ENCODE data around the gene DBNDD1. TPM values are rescaled to one million over a fixed set of nuclear protein-coding genes. Genes with fewer than 3 reads are reported as not detected.
A peak's percentile ranks its signal among the peaks of the same experiment; 100 is the strongest.
"Not testable (repeated sequence)": the region's sequence is repeated elsewhere in the genome, so short reads cannot be mapped to it uniquely, and the experiment has no call there.

Gene DBNDD1
- total and polyA plus RNA-seq, 4 donors: 1.1 to 3.5 (median 3.1) TPM

DNA sequence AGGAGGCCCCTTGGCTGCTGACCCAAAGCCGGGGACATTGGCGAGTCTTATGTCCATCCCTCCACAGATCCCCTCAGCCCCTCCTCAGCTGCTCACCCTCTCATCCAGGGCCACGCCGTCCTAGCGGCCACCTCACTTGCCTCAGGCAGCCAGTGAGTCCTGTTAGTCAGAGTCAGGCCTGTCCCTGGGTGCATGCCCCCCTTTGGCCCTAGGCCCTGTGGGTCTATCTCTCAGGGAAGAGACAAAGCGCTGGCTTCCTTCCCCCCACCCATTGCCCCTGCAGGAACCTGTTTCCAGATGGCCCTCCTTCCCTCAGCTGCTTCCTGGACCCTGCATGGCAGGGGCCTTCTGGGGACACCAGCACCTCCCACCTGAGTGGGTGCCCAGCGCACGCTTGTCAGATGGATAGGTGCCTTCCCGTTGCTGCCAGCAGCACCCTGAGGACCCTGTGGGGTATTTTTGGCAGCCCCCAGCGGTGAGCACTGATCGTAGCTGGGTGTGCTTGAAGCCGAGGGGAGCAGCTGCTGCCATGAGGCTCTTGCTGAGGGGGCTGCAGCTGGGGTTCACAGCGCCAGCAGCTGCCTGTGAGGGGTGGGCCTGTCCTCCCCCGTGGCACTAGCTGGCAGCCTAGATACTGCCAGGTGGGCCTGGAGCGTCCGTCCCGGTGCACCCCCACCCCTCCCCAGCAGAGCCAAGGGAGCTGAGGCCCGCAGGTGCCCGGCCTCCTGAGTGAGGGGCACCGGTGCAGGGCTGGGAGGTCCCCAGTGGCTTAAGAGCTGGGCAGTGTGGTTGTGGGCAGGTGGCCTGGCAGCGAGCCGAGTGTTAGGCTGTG is 8.4 kb downstream of the DBNDD1 start:
- peak; percentile 17 for ATAC-seq (ENCODE audit: low FRiP score)
- WGBS, 2 donors: 89 to 95% methylated on average over 22 of the region's 22 CpGs
- Histone ChIP-seq H3K36me3 (ENCODE audit: control insufficient read depth in 1 of 2, insufficient read depth in 2 of 2, low read length in 1 of 2) (no peaks in the 10 kb centered on the region), H3K27ac (ENCODE audit: low read depth in 1 of 2, low read length in 2 of 2) (no peak overlapping the region), H3K4me1 (ENCODE audit: control insufficient read depth in 1 of 2, insufficient read depth in 2 of 2, low read length in 2 of 2) (no peaks in the 10 kb centered on the region), H3K27me3 (ENCODE audit: control insufficient read depth in 1 of 2, insufficient read depth in 2 of 2, low read length in 1 of 2) (no peaks in the 10 kb centered on the region), H3K4me3 (ENCODE audit: low read length in 2 of 2) (no peak overlapping the region), H3K9me3 (ENCODE audit: control insufficient read depth, low read length) (no peaks in the 10 kb centered on the region)
- intact Hi-C loops (cut with DNase I): loop anchor here in 1 of 2 donors (10.0 kb wide), 1 partner anchor 136 kb away; the partner anchor contains the start of gene TCF25
- DNase-seq: no peak

DNA sequence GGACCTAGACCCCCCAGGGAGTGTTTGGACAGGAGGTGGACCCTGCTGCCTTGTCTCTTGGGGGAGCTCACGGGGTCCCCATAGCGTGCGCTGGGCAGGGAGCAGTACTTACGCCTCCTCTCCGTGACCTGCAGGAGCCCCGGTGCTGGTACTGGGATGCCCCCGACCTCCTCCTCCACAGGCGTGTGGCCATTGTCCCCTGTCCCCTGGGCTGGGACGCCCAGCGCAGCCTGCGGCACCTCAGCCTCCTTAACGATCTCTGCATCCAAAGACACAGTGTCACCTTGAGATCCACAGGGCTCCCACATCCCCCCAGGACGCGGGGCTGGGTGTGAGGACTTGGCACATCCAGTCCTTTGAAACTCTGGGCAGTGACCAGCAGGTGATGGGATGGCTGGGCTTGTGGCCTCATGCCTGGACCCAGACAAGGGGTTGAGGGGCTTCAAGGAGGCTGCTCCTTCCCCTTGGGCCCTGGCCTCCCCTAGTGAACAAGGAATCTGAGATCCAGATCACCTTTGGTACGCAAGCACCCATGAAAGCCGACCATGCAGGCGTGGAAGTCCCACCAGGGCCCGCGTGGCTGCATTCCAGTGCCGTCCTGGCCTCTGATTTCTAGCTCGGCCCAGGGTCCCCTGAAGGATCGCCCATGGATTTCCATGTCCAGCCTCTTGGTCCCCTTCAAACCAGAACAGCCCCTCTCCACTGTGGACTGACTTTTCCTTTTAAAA is 9.9 kb downstream of the DBNDD1 start:
- H3K27me3 ChIP-seq (ENCODE audit: control insufficient read depth in 1 of 2, insufficient read depth in 2 of 2, low read length in 1 of 2): no peaks in the 10 kb centered on the region
- H3K4me3 ChIP-seq (ENCODE audit: low read length in 2 of 2): no peak overlapping the region
- no peaks in the 10 kb centered on the region for H3K9me3 ChIP-seq (ENCODE audit: control insufficient read depth, low read length)
- intact Hi-C loops (cut with DNase I): no loop called here
- 88 to 89% methylated on average over 22 of the region's 22 CpGs for WGBS, 2 donors
- DNase-seq (no peak), ATAC-seq (ENCODE audit: low FRiP score) (no peak)
- H3K4me1 ChIP-seq (ENCODE audit: control insufficient read depth in 1 of 2, insufficient read depth in 2 of 2, low read length in 2 of 2): no peaks in the 10 kb centered on the region
- H3K36me3 ChIP-seq (ENCODE audit: control insufficient read depth in 1 of 2, insufficient read depth in 2 of 2, low read length in 1 of 2): no peaks in the 10 kb centered on the region
- no peak overlapping the region for H3K27ac ChIP-seq (ENCODE audit: low read depth in 1 of 2, low read length in 2 of 2)

DNA sequence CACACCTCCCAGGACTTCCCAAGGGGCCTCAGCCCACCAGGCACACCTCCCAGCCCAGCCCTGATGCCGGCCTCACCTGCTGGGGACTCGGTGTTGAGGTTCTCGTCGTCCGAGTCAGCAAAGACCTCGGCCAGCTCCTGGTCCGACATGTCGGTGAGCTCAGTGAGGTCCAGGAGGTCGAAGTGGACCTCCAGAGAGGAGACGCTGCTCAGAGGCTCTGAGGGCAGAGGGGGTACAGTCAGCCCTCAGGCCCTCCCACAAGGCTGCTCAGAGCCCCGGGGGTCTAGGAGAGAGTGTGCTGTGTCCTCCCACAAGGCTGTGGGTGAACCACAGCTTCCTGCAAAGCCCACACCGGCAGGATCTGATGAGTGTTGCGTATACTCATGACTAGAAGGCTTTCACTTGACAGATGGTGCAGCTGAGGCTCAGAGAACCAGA is 10.5 kb downstream of the DBNDD1 start:
- ATAC-seq (ENCODE audit: low FRiP score) (no peak), DNase-seq (no peak)
- H3K9me3 ChIP-seq (ENCODE audit: control insufficient read depth, low read length): no peaks in the 10 kb centered on the region
- no peaks in the 10 kb centered on the region for H3K36me3 ChIP-seq (ENCODE audit: control insufficient read depth in 1 of 2, insufficient read depth in 2 of 2, low read length in 1 of 2)
- H3K27ac ChIP-seq (ENCODE audit: low read depth in 1 of 2, low read length in 2 of 2): no peak overlapping the region
- intact Hi-C loops (cut with DNase I): no loop called here
- H3K27me3 ChIP-seq (ENCODE audit: control insufficient read depth in 1 of 2, insufficient read depth in 2 of 2, low read length in 1 of 2): no peaks in the 10 kb centered on the region
- H3K4me3 ChIP-seq (ENCODE audit: low read length in 2 of 2): no peak overlapping the region
- WGBS, 2 donors: 77 to 82% methylated on average over 13 of the region's 13 CpGs
- H3K4me1 ChIP-seq (ENCODE audit: control insufficient read depth in 1 of 2, insufficient read depth in 2 of 2, low read length in 2 of 2): no peaks in the 10 kb centered on the region

DNA sequence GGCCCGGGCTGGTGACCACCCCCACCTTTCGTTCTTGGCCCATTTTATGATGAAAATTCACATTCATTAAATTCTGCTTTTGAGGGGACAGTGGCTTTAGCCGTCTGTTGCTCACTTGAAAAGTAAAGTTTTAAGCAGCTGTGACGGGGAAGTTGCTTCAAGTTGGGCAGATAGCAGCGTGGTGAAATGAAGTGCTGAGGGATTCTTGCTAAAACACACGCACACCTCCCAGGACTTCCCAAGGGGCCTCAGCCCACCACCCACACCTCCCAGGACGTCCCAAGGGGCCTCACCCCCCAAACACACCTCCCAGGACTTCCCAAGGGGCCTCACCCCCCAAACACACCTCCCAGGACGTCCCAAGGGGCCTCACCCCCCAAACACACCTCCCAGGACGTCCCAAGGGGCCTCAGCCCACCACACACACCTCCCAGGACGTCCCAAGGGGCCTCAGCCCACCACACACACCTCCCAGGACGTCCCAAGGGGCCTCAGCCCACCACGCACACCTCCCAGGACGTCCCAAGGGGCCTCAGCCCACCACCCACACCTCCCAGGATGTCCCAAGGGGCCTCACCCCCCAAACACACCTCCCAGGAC is 11.5 kb downstream of the DBNDD1 start:
- ATAC-seq (ENCODE audit: low FRiP score); H3K4me1 ChIP-seq (ENCODE audit: control insufficient read depth in 1 of 2, insufficient read depth in 2 of 2, low read length in 2 of 2); H3K27ac ChIP-seq (ENCODE audit: low read depth in 1 of 2, low read length in 2 of 2); H3K9me3 ChIP-seq (ENCODE audit: control insufficient read depth, low read length); H3K36me3 ChIP-seq (ENCODE audit: control insufficient read depth in 1 of 2, insufficient read depth in 2 of 2, low read length in 1 of 2); intact Hi-C loops (cut with DNase I); H3K4me3 ChIP-seq (ENCODE audit: low read length in 2 of 2); DNase-seq; H3K27me3 ChIP-seq (ENCODE audit: control insufficient read depth in 1 of 2, insufficient read depth in 2 of 2, low read length in 1 of 2): not testable (repeated sequence)
- WGBS, 2 donors: 80 to 81% methylated on average over 12 to 13 of the region's 13 CpGs

DNA sequence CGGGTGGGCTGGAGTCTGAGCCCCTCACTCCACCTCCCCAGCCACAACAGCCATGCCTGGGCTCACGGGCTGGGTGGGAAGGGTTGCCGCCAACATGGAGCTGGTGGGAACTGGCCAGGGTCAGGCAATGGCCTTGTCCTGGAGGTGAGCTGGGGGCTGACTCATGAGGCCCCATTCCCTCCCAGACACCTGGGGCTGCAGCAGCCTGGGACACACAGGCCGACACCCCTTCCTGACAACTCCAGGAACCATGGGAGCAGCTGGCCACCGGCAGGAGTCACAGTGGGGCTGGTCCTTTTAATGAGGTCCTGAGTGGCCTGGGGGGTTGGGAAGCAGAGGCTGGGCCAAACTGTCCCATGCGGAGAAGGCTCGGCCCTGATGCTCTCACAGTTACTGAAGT is 12.2 kb downstream of the DBNDD1 start:
- 84 to 87% methylated on average over 7 of the region's 7 CpGs for WGBS, 2 donors
- no peaks in the 10 kb centered on the region for H3K4me1 ChIP-seq (ENCODE audit: control insufficient read depth in 1 of 2, insufficient read depth in 2 of 2, low read length in 2 of 2)
- H3K36me3 ChIP-seq (ENCODE audit: control insufficient read depth in 1 of 2, insufficient read depth in 2 of 2, low read length in 1 of 2): no peaks in the 10 kb centered on the region
- DNase-seq (no peak), ATAC-seq (ENCODE audit: low FRiP score) (peak; percentile 33)
- intact Hi-C loops (cut with DNase I): no loop called here
- no peaks in the 10 kb centered on the region for H3K9me3 ChIP-seq (ENCODE audit: control insufficient read depth, low read length)
- no peak overlapping the region for H3K27ac ChIP-seq (ENCODE audit: low read depth in 1 of 2, low read length in 2 of 2)
- no peak overlapping the region for H3K4me3 ChIP-seq (ENCODE audit: low read length in 2 of 2)
- H3K27me3 ChIP-seq (ENCODE audit: control insufficient read depth in 1 of 2, insufficient read depth in 2 of 2, low read length in 1 of 2): no peaks in the 10 kb centered on the region

DNA sequence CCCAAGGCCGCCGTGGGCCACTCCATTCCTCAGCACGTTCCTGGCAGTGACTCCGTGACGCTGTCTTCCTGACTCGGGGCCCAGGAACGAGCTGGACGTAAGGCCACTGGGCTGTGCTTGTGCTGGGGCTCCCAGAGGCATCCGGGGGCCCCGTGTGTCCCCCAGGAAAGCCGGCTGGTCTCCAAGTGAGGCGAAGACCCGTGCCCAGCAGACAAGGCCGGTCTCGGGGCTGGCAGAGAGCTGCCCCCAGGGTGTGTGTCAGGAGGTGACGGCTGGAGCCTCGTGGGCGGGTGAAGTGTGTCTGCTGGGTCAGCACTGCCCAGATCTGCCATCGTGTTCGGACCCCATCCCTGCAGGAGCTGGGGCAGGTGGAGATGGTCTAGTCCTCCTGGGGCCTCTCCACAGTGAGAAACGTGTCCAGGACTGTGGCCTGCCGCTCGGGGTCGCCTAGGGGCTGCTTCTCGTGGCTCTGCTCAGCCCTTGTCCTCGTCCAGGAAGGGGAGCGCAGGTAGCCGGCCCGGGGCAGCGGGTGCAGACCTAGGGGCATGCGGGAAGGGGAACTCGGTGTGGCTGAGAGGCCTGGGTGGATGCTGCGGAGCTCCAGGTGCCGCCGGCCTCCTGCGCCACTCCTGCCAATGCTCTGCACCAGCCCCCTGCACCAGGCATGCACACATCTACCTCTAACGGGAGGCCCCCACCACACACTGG is 13.1 kb downstream of the DBNDD1 start:
- no peak overlapping the region for H3K4me3 ChIP-seq (ENCODE audit: low read length in 2 of 2)
- H3K4me1 ChIP-seq (ENCODE audit: control insufficient read depth in 1 of 2, insufficient read depth in 2 of 2, low read length in 2 of 2): no peaks in the 10 kb centered on the region
- DNase-seq: no peak
- no peaks in the 10 kb centered on the region for H3K36me3 ChIP-seq (ENCODE audit: control insufficient read depth in 1 of 2, insufficient read depth in 2 of 2, low read length in 1 of 2)
- no peaks in the 10 kb centered on the region for H3K27me3 ChIP-seq (ENCODE audit: control insufficient read depth in 1 of 2, insufficient read depth in 2 of 2, low read length in 1 of 2)
- 91 to 92% methylated on average over 37 of the region's 37 CpGs for WGBS, 2 donors
- H3K9me3 ChIP-seq (ENCODE audit: control insufficient read depth, low read length): no peaks in the 10 kb centered on the region
- H3K27ac ChIP-seq (ENCODE audit: low read depth in 1 of 2, low read length in 2 of 2): no peak overlapping the region
- no peak for ATAC-seq (ENCODE audit: low FRiP score)
- intact Hi-C loops (cut with DNase I): no loop called here

DNA sequence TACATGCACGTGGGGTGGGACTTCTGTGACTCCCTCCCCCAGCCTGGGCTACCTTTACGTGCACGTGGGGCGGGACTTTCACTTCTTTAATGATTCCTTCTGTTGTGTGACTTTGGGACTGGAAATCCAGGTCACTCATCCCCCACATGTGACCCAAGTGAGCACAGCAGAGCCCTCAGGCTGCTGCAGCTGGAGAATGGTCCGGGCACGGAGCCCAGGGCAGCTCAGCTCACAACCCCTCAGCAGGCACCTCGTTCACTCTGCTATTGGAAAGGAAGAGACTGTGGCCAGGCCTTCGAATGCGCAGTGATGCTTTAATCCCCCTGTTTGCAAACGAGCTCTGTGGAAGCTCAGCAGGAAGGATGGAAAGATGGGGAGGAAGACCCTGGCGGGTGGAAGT is 14.7 kb downstream of the DBNDD1 start:
- no peak for DNase-seq
- intact Hi-C loops (cut with DNase I): no loop called here
- ATAC-seq (ENCODE audit: low FRiP score): no peak
- Histone ChIP-seq H3K36me3 (ENCODE audit: control insufficient read depth in 1 of 2, insufficient read depth in 2 of 2, low read length in 1 of 2) (no peaks in the 10 kb centered on the region), H3K27me3 (ENCODE audit: control insufficient read depth in 1 of 2, insufficient read depth in 2 of 2, low read length in 1 of 2) (no peaks in the 10 kb centered on the region), H3K4me3 (ENCODE audit: low read length in 2 of 2) (no peak overlapping the region), H3K9me3 (ENCODE audit: control insufficient read depth, low read length) (no peaks in the 10 kb centered on the region), H3K27ac (ENCODE audit: low read depth in 1 of 2, low read length in 2 of 2) (no peak overlapping the region), H3K4me1 (ENCODE audit: control insufficient read depth in 1 of 2, insufficient read depth in 2 of 2, low read length in 2 of 2) (no peaks in the 10 kb centered on the region)
- WGBS, 2 donors: 85 to 86% methylated on average over 11 of the region's 11 CpGs

DNA sequence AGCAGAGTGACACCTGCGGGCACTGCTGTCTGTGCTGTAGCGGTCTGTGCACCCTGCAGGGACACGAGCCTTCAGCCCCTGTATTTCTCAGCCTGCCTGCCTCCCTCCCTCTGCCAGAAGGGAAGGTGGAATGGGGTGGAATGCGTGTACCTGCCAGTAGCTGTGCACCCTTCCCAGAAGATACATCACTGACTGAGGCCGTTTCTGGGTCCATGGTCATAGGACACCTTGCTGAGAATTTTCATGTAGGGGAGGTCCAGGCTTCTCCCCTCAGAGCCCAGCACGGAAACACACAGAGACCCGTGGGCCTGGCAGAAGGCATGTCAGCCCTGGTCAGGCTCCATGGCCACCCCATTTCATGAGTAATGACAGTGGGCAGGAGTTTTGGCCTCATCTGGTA is 16.5 kb downstream of the DBNDD1 start:
- Histone ChIP-seq H3K27ac (ENCODE audit: low read depth in 1 of 2, low read length in 2 of 2) (no peak overlapping the region), H3K4me1 (ENCODE audit: control insufficient read depth in 1 of 2, insufficient read depth in 2 of 2, low read length in 2 of 2) (no peaks in the 10 kb centered on the region), H3K36me3 (ENCODE audit: control insufficient read depth in 1 of 2, insufficient read depth in 2 of 2, low read length in 1 of 2) (no peaks in the 10 kb centered on the region), H3K9me3 (ENCODE audit: control insufficient read depth, low read length) (no peaks in the 10 kb centered on the region), H3K4me3 (ENCODE audit: low read length in 2 of 2) (no peak overlapping the region), H3K27me3 (ENCODE audit: control insufficient read depth in 1 of 2, insufficient read depth in 2 of 2, low read length in 1 of 2) (no peaks in the 10 kb centered on the region)
- 69 to 76% methylated on average over 7 of the region's 7 CpGs for WGBS, 2 donors
- intact Hi-C loops (cut with DNase I): no loop called here
- no peak for ATAC-seq (ENCODE audit: low FRiP score)
- DNase-seq: no peak

Measured in aorta (tissue), 5 donors.